Ascending aorta (tissue), 2 donors: Measurements from ENCODE around the gene GPR119. TPM values are rescaled to one million over a fixed set of nuclear protein-coding genes. Genes with fewer than 3 reads are reported as not detected.

Experiments
- DNase-seq, 2 donors: peaks; one replicate each; pipeline ENCODE4 v3.0.0-alpha.2; 2019; ENCODE audit warnings: low spot score in 2 of 2
- H3K27ac ChIP-seq, 2 donors: fragments of 200-600 bp; sonication (generic); one replicate each; pipeline ENCODE4 v1.5.1; 2016 to 2017; ENCODE audit warnings: mild to moderate bottlenecking in 1 of 2
- H3K27me3 ChIP-seq: fragments of 200-600 bp; sonication (generic); one replicate; pipeline ENCODE4 v1.5.1; 2017
- H3K36me3 ChIP-seq, 2 donors: fragments of 200-600 bp; sonication (generic); one replicate each; pipeline ENCODE4 v1.5.1; 2016
- H3K4me1 ChIP-seq, 2 donors: fragments of 200-600 bp; sonication (generic); one replicate each; pipeline ENCODE4 v1.5.1; 2016 to 2017; ENCODE audit warnings: mild to moderate bottlenecking in 1 of 2
- H3K4me3 ChIP-seq, 2 donors: fragments of 200-600 bp; sonication (generic); one replicate each; pipeline ENCODE4 v1.5.1; 2016 to 2017; ENCODE audit warnings: mild to moderate bottlenecking in 1 of 2
- H3K9me3 ChIP-seq, 2 donors: fragments of 200-600 bp; sonication (generic); one replicate each; pipeline ENCODE4 v1.5.1; 2016
- CTCF ChIP-seq, 3 experiments: fragments of 200-600 bp in 2 of 3; fragments of 450-650 bp in 1 of 3; sonication (generic) in 2 of 3; IDR thresholded peaks; one replicate each; pipeline ENCODE4 v1.5.1; 2016 to 2019; ENCODE audit warnings: antibody characterized with exemption in 3 of 3, mild to moderate bottlenecking in 1 of 3, moderate library complexity in 1 of 3
- intact Hi-C: fragments of 100-400 bp; cut with DNase I; formaldehyde crosslinking; loops from one replicate; pipeline ENCODE4 v1.15.1; 2023
- total RNA-seq: library from RNA; depleted of rRNA; stranded (reverse); fragments of >200 nt; gene quantifications from one replicate; pipeline ENCODE4 v1.1.0, GENCODE V29; 2016

GPR119 gene
- total RNA-seq, 1 donor from 2014 or later = not detected

GRCh38 chrX:130416785-130417184, 31.3 kb upstream of the GPR119 start:
- no peak for TF ChIP-seq CTCF (IDR thresholded peaks at IDR 0.05)
- H3K4me3 ChIP-seq = no peak overlapping the region
- no peaks in the 10 kb centered on the region for H3K36me3 ChIP-seq
- DNase-seq = no peak
- no peaks in the 10 kb centered on the region for H3K9me3 ChIP-seq
- H3K27me3 ChIP-seq = no peaks in the 10 kb centered on the region
- intact Hi-C loops = no loop called here
- H3K27ac ChIP-seq = no peak overlapping the region
- H3K4me1 ChIP-seq = no peaks in the 10 kb centered on the region

DNA sequence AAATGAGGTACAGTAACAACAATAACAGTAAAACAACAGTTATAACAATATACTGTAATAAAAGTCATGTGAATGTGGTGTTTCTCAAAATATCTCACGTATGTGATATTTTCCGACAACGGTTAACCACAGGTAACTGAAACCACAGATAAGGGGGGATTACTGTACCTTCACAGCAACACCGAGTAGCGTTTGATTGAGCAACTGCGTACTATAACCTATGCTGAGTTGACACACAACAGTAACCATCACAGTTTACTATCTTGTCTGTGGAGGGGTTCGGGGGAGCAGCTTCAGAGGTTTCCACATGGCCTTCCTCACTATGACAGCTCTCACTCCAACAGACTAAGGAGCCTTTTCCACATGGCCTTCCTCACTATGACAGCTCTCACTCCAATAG, 29.7 kb upstream of the GPR119 start:
- no peak overlapping the region for H3K27ac ChIP-seq
- H3K36me3 ChIP-seq = peaks cover 4 to 12% of the 10 kb centered on the region in 2 donors
- no peak for DNase-seq
- H3K4me3 ChIP-seq = no peak overlapping the region
- no peaks in the 10 kb centered on the region for H3K27me3 ChIP-seq
- H3K4me1 ChIP-seq = no peaks in the 10 kb centered on the region
- H3K9me3 ChIP-seq = no peaks in the 10 kb centered on the region
- intact Hi-C loops = no loop called here
- no peak for TF ChIP-seq CTCF (IDR thresholded peaks at IDR 0.05)

- TF ChIP-seq CTCF (IDR thresholded peaks at IDR 0.05) = no peak
- H3K27ac ChIP-seq = no peak overlapping the region
- no peaks in the 10 kb centered on the region for H3K9me3 ChIP-seq
- DNase-seq = no peak
- H3K4me1 ChIP-seq = no peaks in the 10 kb centered on the region
- intact Hi-C loops = no loop called here
- no peak overlapping the region for H3K4me3 ChIP-seq
- H3K36me3 ChIP-seq = peaks cover 4 to 13% of the 10 kb centered on the region in 2 donors
- no peaks in the 10 kb centered on the region for H3K27me3 ChIP-seq
These were observed 29.3 kb upstream of the GPR119 start for GRCh38 chrX:130414800-130415199.

DNA sequence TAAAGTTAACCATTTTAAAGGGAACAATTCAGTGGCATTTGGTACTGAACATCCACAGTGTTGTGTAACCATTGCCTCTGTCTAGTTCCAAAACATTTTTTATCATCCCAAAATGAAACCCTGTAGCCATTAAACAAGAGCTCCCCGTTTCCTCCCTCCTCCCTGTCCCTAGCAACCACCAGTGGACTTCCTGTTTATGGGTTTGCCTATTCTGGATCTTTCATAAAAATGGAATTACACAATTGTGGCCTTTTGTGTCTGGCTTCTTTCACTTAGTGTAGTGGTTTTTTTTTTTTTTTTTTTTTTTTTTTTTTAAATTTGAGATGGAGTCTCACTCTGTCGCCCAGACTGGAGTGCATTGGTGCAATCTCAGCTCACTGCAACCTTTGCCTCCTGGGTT, 27.9 kb upstream of the GPR119 start:
- TF ChIP-seq CTCF (IDR thresholded peaks at IDR 0.05) = no peak
- H3K27ac ChIP-seq = no peak overlapping the region
- H3K4me3 ChIP-seq = no peak overlapping the region
- H3K9me3 ChIP-seq = no peaks in the 10 kb centered on the region
- H3K4me1 ChIP-seq = no peaks in the 10 kb centered on the region
- DNase-seq = no peak
- intact Hi-C loops = no loop called here
- no peaks in the 10 kb centered on the region for H3K27me3 ChIP-seq
- H3K36me3 ChIP-seq = peaks cover 4 to 18% of the 10 kb centered on the region in 2 donors

GRCh38 chrX:130402208-130402684, 16.8 kb upstream of the GPR119 start:
- intact Hi-C loops = loop anchor here (5.0 kb wide), 1 partner anchor 500 kb away; the partner anchor contains the start of gene ENOX2
- H3K36me3 ChIP-seq = peaks cover 0 to 6% of the 10 kb centered on the region in 2 donors
- peak overlapping the region; percentile 82 to 87 for H3K27ac ChIP-seq
- no peaks in the 10 kb centered on the region for H3K9me3 ChIP-seq
- TF ChIP-seq CTCF (IDR thresholded peaks at IDR 0.05) = no peak
- H3K4me3 ChIP-seq = peak overlapping the region; percentile 55 to 74
- no peaks in the 10 kb centered on the region for H3K27me3 ChIP-seq
- peaks cover 0 to 2% of the 10 kb centered on the region in 2 donors for H3K4me1 ChIP-seq
- no peak for DNase-seq
